Liver (tissue), 2 donors: Measurements from ENCODE around the gene ZSWIM7.

Experiments used
- GABPA ChIP-seq, 2 donors: IDR thresholded peaks in 1 of 2; conservative IDR thresholded peaks in 1 of 2; 2 replicates each; pipeline ENCODE4 v1.6.1; 2016; ENCODE audit warnings: antibody characterized with exemption in 2 of 2, mild to moderate bottlenecking in 1 of 2, moderate library complexity in 1 of 2
- JUND ChIP-seq, 2 donors: IDR thresholded peaks; 2 replicates each; pipeline ENCODE4 v1.6.1; 2016; ENCODE audit warnings: antibody characterized with exemption in 2 of 2
- RAD21 ChIP-seq, 2 donors: IDR thresholded peaks; 2 replicates each; pipeline ENCODE4 v1.6.1; 2016; ENCODE audit warnings: antibody characterized with exemption in 2 of 2, mild to moderate bottlenecking in 2 of 2
- donor health status: healthy.

DNA sequence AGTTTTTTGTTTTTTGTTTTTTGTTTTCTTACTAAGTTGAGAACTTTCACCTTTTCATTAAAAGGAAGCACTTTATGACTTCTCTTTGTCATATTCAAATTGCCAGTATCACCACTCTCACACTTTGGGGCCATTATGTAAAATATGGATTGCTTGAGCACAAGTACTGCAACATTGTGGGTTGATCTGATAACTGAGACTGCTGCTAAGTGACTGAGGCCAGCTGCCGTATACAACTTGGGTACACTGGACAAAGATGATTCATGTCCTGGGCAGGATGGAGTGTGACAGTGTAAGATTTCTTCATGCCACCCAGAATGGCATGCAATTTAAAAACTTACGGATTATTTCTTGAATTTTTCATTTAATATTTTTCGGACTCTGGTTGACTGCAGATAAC is 7.9 kb upstream of the ZSWIM7 start:
- TF ChIP-seq RAD21 (IDR thresholded peaks at IDR 0.05) (no peak), JUND (IDR thresholded peaks at IDR 0.05) (no peak), GABPA (IDR thresholded peaks at IDR 0.05 in 1 of 2, conservative IDR thresholded peaks at IDR 0.05 in 1 of 2) (no peak)
